Lung (tissue), 12 donors: ENCODE measurements around the gene MCRIP1. TPM values are rescaled to one million over a fixed set of nuclear protein-coding genes. Genes with fewer than 3 reads are reported as not detected.

Experiments
- ATAC-seq: fragments of 200-7000 bp; cut with Tn5 transposase; one replicate; pipeline ENCODE4 v1.9.1; 2020; ENCODE audit warnings: moderate number of reproducible peaks; ENCODE audit not compliant: insufficient read depth, low FRiP score
- DNase-seq, 3 donors: peaks; one replicate each; pipeline ENCODE4 v3.0.0-alpha.2; 2013 to 2017
- H3K27ac ChIP-seq, 2 donors: one replicate each; pipeline ENCODE4 v1.5.1; 2013; ENCODE audit warnings: mild to moderate bottlenecking in 2 of 2, moderate library complexity in 2 of 2, control low read depth in 1 of 2, inconsistent platforms in 1 of 2, low read depth in 1 of 2, low read length in 1 of 2
- H3K27me3 ChIP-seq, 3 donors: one replicate each; pipeline ENCODE4 v1.5.1; 2013; ENCODE audit warnings: low read length in 2 of 3; ENCODE audit not compliant: control insufficient read depth in 3 of 3, insufficient read depth in 3 of 3
- H3K36me3 ChIP-seq, 4 donors: one replicate each; pipeline ENCODE4 v1.5.1; 2013; ENCODE audit warnings: low read length in 4 of 4, mild to moderate bottlenecking in 1 of 4, moderate library complexity in 1 of 4; ENCODE audit not compliant: control insufficient read depth in 4 of 4, insufficient read depth in 4 of 4
- H3K4me1 ChIP-seq, 5 donors: one replicate each; pipeline ENCODE4 v1.5.1; 2013; ENCODE audit warnings: low read length in 5 of 5, mild to moderate bottlenecking in 2 of 5, moderate library complexity in 1 of 5; ENCODE audit not compliant: control insufficient read depth in 5 of 5, insufficient read depth in 5 of 5
- H3K4me3 ChIP-seq: one replicate; pipeline ENCODE4 v1.5.1; 2013; ENCODE audit warnings: mild to moderate bottlenecking, control low read depth, moderate library complexity
- H3K9ac ChIP-seq, 2 donors: one replicate each; pipeline ENCODE4 v1.5.1; 2013; ENCODE audit warnings: low read length in 2 of 2, control low read depth in 1 of 2; ENCODE audit not compliant: insufficient read depth in 1 of 2
- H3K9me3 ChIP-seq, 4 donors: one replicate each; pipeline ENCODE4 v1.5.1; 2013; ENCODE audit warnings: low read length in 3 of 4, mild to moderate bottlenecking in 1 of 4, moderate library complexity in 1 of 4; ENCODE audit not compliant: control insufficient read depth in 4 of 4, insufficient read depth in 3 of 4
- WGBS, 2 donors: extraction: QIAGEN DNeasy Blood & Tissue Kit; methylation state at CpG; one replicate each; pipeline ENCODE4 v1.1.7; 2013; 5-methylcytosine and 5-hydroxymethylcytosine counted together
- polyA plus RNA-seq, 2 donors: library from polyadenylated mRNA; stranded (reverse); fragments of 200-250 nt; gene quantifications; one replicate each; pipeline ENCODE4 v1.2.1, GENCODE V29; 2013
- total RNA-seq, 2 donors: library from RNA; depleted of rRNA in 1 of 2; stranded (reverse); fragments of >200 nt in 1 of 2; gene quantifications; one replicate each; pipeline ENCODE4 v1.2.1, GENCODE V29; 2014 to 2021
- TF ChIP-seq, protein P1 (sequence below): IDR thresholded peaks from 2 replicates; pipeline ENCODE4 v1.5.1; 2012; ENCODE audit warnings: mild to moderate bottlenecking; ENCODE audit errors: control extremely low read depth, extremely low read depth
- donor health status: control.
- donor health status: control.
- donor health status: Bipolar disorder and iron deficiency.
- donor health status: healthy.
- donor health status: DM: yes; HTN: yes; CAD: no.

The MCRIP1 gene
- total and polyA plus RNA-seq, 4 donors: 47.6 to 188 (median 106) TPM

DNA sequence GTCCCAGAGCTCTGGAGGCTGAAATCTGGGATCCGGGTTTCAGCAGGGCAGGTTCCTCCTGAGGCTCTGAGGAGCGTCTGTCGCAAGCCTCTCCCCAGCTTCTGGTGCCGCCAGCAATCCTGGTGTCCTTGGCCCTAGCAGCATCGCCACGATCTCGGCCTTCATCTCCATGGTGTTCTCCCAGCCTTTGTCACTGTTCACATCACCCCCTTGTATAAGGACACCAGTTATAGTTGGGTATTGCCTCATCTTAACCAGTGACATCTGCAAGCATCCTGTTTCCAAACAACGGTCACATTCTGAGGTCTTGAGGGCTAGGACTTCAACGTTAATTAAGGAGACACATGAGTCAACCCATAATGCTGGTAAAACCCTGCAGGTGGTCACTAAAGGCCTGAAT is 4.5 kb upstream of the MCRIP1 start:
- DNase-seq (no peak), ATAC-seq (no peak)
- no peak overlapping the region for H3K4me3 ChIP-seq
- TF ChIP-seq, protein P1, sequence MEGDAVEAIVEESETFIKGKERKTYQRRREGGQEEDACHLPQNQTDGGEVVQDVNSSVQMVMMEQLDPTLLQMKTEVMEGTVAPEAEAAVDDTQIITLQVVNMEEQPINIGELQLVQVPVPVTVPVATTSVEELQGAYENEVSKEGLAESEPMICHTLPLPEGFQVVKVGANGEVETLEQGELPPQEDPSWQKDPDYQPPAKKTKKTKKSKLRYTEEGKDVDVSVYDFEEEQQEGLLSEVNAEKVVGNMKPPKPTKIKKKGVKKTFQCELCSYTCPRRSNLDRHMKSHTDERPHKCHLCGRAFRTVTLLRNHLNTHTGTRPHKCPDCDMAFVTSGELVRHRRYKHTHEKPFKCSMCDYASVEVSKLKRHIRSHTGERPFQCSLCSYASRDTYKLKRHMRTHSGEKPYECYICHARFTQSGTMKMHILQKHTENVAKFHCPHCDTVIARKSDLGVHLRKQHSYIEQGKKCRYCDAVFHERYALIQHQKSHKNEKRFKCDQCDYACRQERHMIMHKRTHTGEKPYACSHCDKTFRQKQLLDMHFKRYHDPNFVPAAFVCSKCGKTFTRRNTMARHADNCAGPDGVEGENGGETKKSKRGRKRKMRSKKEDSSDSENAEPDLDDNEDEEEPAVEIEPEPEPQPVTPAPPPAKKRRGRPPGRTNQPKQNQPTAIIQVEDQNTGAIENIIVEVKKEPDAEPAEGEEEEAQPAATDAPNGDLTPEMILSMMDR: no peak
- 34 to 69% methylated on average over 9 of the region's 9 CpGs for WGBS, 2 donors
- H3K9me3 ChIP-seq: no peaks in the 10 kb centered on the region
- no peak overlapping the region for H3K9ac ChIP-seq
- peaks cover 0 to 9% (median 4%) of the 10 kb centered on the region in 5 donors for H3K4me1 ChIP-seq
- H3K36me3 ChIP-seq: peaks cover 0 to 6% (median under 1%) of the 10 kb centered on the region in 4 donors
- no peaks in the 10 kb centered on the region for H3K27me3 ChIP-seq
- peak overlapping the region in 1 of 2 donors; percentile 60 for H3K27ac ChIP-seq

DNA sequence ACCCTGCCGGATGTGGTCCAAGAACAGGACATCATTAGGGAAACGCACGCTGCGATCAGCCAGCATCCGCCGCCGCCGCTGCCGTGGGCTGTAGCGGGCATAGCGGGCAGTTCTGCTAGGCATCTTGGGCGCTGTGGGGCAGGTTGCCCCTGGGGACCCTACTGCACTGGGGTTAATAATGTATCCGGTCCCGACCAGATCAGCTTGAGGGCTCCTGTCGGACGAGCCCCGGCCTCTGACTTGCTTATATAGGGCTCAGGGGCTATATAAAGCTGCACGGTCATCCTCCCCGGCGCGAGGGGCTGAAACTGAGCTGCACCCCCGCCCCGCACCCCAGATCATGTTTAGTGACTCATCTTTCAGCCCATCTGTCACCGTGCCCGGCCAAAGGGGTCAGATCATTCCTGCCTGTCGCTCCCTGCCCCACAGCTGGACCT is 1.8 kb upstream of the MCRIP1 start, which contains the start of gene PPP1R27:
Gene PPP1R27, minus strand, starts transcription at position 220 of the 437 bp plus-strand sequence. Its CDS starts 97 bp downstream, at position 123.
- Histone ChIP-seq H3K27ac (peak within 1 kb of the TSS; percentile 89 to 95), H3K4me1 (peaks cover 0 to 17% (median 11%) of the 10 kb centered on the region in 5 donors), H3K9me3 (no peaks in the 10 kb centered on the region), H3K27me3 (no peaks in the 10 kb centered on the region), H3K4me3 (no peak within 1 kb of the TSS), H3K9ac (peak within 1 kb of the TSS; percentile 77 to 91), H3K36me3 (peaks cover 0 to 3% (median 0%) of the 10 kb centered on the region in 4 donors)
- DNase-seq: no peak
- no peak for ATAC-seq
- 92 to 93% methylated on average over 26 of the region's 26 CpGs for WGBS, 2 donors
- TF ChIP-seq, protein P1: no peak

DNA sequence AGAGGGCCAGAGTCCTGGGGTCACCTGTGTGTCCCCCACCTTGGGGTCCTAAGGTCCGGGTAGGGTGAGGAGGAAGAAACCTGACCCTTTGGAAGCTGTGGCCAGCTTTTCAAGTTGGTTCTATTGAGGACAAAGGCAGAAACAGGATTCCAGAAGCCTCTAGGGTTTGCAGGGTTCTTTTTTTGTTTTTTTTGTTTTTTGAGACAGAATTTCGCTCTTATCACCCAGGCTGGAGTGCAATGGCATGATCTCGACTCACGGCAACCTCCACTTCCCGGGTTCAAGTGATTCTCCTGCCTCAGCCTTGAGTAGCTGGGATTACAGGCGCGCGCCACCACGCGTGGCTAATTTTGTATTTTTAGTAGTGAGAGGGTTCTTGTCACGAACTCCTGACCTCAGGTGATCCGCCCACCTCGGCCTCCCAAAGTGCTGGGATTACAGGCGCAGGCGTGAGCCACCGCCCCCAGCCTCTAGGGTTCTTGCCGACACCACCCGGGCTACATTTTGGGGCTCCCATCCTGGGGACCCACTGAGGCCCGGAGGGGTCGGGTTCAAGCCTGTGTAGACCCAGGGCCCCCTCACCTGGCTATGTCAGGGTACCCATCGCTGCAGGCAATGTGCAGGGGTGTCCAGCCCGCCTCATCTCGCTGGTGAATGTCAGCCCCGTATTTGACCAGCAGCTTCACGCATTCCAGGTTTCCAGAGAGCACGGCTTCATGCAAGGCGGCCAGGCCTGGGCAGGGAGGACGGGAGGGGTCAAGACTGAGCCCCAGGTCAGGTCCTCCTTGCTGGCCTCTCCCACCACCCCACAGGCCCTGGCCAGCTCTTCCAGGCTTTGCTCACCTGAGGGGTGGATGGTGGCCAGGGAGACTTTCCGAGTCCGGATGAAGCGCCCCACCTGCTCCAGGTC is 1.1 kb upstream of the MCRIP1 start:
- Histone ChIP-seq H3K9ac (peak overlapping the region; percentile 77 to 91), H3K9me3 (no peaks in the 10 kb centered on the region), H3K4me3 (peak overlapping the region; percentile 58), H3K4me1 (peaks cover 0 to 17% (median 11%) of the 10 kb centered on the region in 5 donors), H3K27me3 (no peaks in the 10 kb centered on the region), H3K36me3 (peaks cover 0 to 5% (median 0%) of the 10 kb centered on the region in 4 donors), H3K27ac (peak overlapping the region; percentile 89 to 95)
- ATAC-seq: no peak
- TF ChIP-seq, protein P1: no peak
- 82 to 90% methylated on average over 31 of the region's 31 CpGs for WGBS, 2 donors
- DNase-seq: peak in 1 of 3 donors; percentile 9
